GM21717 (cell line): Measurements from ENCODE around the gene DENND1A.

Source experiments
- ATAC-seq: cut with Tn5 transposase; IDR thresholded peaks from one replicate; pipeline ENCODE4 v1.9.1; 2021; ENCODE audit warnings: mild to moderate bottlenecking, moderate library complexity; ENCODE audit not compliant: unreplicated experiment

The DENND1A gene

DNA sequence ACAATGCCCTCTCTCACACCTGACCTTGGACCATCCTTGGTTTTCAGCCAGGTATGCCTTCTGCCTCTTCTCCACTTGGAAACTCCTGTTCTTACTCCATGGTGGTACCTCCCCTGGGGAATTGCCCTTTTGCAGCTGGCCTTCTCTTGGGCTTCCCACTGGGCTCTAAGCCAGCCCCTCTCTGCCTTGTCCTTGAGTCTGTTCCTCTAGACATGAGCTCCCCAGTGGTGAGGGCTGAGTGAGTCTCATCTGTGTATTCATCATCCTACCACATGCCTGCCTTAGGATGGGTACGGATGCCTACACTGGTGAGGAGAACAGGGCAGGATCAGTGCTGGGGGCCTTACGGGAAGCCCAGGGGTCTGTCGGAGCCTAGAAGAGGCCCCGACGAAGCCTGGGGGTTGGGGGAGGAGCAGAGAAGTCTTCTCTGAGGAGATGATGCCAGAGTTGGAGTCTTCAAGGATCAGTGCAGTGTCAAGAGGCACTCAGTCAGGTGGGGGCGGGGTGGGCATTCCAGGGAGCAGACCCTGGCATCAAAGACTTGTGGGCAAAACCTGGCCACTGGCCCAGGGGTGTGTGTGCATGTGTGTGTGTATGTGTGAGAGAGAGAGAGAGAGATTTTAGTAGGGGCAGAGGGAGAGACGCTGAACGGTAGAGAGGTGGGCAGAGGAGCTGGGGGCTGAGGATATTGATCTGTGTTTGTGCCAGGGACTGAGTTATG lies 579.2 kb downstream of the DENND1A start:
- ATAC-seq: no peak

DNA sequence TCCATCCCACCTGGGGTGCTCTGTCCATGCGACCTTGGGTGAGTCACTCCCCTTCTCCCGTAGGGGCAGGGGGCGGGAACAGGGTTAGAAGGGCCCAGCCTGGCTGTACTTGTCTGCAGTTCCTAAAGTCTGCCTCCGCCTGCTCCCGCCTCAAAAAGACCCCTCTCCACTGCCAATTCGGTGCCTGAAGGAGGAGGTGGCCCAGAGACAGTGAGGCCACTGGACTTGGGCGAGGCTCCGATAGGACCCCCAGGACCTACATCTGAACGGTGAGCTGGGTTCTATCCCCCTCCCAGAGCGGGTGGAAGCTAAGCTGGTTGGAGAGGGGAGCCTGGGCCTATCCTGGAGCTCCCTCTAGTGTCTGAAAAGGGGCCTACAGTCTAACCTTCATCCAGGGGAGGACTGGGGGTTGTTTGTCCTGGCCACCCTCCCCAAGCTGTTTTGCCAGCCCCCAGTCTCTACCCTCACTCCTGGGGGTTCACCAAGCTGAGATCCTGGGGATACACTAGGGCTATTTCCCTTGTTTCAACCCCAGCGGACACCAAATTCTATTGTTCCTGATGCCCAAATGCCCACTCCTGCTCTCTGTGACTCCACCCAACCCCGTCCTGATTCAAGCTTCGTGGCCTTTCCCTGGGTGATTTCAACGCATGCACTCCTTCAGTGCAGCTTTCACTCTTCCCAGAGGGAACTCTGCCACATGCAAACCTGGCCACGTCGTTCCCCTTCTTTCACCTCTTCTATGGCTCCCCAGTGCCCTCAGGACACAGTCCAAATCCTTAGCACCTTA lies 580.0 kb downstream of the DENND1A start:
- ATAC-seq: peak; percentile 46

DNA sequence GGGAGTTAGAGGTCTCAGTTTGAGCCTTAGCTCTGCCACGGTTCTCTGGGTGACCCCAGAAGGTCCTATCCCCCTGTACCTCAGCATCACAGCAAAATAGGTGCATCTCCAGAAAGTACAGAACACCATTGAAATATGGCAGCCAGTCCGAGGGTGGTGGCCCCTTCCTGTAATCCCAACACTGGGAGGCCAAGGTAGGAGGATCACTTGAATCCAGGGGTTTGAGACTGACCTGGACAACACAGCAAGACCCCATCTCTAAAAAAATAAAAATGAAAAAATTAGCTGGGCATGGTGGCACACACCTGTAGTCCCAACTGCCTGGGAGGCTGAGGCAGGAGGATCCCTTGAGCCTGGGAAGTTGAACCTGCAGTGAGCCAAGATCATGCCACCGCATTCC lies 580.9 kb downstream of the DENND1A start:
- no peak for ATAC-seq

DNA sequence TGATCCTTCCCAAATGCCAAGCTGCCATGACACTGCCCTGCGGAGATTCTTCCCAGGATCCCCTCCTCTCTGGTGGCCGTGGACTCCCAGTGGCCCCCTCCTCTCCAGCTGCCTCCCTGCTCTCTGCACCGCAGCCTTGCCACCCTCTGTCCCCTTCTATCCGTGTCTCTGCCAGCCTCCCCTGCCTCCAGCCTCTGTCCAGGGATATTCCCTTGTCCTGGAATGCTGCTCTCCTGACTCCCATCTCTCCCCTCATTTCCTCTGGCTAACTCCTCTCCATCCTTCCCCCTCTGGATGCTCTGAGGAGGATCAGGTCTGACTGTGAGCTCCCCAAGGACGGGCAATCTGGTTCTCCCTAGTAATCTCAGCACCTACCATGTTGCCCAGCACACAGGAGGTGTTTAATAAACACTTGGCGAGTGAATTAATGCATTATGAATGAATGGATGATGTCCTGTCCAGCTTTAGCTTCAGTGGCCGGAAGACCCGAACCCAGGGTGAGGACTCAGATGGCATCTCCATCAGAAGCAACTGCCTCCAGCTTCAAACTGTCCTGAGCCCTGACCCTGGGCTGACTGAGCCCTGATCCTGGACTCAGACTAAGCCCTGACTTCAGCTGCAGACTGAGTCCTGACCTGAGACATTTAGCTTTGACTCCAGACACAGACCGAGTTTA lies 581.5 kb downstream of the DENND1A start:
- no peak for ATAC-seq

DNA sequence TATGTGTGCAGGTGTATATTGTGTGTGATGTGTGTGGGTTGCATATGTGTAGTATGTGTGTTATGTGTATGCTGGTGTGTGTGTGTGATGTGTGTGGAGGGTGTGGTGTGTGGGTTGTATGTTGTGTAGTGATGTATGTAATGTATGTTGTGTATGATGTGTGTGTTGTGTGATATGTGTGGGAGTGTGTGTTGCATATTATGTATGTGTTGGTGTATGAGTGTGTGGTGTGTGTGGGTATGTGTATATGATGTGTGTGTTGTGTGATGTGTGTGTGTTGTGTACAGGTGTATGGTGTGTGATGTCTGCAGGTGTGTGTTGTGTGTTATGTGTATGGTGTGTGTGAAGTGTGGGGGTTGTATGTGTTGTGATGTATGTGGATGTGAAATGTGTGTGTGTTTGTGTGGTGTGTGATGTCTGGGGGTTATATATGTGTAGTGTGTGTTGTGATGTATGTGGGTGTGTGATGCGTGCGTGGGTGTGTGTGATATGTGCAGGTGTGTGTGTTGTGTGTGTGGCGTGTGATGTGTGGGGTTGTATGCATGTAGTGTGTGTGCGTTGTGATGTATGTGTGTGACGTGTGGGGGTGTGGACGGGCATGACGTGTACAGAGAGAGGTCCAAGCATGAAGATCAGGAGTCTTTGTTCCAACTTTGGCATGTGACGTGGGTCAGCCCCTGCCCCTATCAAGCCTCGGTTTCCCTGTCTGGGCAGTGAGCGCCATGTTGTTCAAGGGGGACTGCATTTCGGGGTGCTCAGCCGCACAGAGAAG lies 582.5 kb downstream of the DENND1A start:
- no peak for ATAC-seq

DNA sequence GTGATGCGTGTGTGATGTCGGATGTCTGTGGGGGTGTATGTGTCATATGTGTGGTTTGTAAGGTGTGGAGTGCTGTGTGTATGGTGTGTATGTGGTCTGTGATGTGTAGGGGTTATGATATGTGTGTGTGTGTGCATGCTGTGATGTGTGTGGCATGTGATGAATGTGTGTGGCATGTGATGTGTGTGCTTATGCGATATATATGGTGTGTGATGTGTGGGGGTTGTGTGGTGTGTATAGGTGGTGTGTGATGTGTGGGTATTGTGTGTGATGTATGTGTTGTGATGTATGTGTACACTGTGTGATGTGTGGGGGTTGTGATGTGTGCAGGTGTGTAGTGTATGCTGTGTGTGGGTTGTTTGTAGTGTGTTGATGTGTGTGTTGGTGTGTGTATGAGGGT lies 583.1 kb downstream of the DENND1A start:
- no peak for ATAC-seq

DNA sequence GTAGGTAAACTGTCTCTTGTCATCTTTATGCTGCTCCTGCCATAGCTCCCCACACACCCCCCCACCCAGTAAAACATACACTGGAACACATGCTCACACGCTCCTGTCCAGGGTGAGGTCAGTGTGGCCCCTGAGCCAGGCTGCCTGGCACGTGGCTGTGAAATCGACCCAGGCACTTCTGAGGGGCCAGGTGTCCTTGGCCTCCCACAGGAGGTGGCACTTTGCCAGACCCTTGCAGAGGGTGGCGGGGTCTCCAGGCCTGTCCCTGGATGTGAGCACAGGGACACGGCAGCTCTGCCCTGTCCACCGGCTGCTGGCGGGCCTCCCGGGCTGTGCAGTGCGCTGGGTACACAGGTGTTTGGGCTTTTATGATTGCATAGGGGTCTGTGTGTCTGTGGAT lies 583.9 kb downstream of the DENND1A start:
- no peak for ATAC-seq

DNA sequence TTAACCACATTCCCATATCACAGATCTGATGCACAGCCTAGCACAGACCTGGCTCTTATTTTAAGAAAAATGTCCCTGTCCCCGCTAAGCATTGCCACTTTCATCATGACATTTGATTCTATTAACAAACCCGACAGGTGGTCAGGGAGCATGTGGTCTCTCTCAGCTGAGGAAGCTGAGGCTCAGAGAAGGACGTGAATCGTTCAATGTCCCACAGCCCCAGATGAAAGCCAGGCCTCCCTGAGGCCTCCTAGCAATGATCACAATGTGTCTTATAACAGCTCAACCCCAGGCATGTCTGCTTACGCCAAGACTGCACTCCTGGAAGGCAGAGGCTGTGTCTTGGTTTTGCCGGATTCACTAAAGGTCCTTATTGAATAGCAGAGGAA lies 584.4 kb downstream of the DENND1A start:
- ATAC-seq: no peak

DNA sequence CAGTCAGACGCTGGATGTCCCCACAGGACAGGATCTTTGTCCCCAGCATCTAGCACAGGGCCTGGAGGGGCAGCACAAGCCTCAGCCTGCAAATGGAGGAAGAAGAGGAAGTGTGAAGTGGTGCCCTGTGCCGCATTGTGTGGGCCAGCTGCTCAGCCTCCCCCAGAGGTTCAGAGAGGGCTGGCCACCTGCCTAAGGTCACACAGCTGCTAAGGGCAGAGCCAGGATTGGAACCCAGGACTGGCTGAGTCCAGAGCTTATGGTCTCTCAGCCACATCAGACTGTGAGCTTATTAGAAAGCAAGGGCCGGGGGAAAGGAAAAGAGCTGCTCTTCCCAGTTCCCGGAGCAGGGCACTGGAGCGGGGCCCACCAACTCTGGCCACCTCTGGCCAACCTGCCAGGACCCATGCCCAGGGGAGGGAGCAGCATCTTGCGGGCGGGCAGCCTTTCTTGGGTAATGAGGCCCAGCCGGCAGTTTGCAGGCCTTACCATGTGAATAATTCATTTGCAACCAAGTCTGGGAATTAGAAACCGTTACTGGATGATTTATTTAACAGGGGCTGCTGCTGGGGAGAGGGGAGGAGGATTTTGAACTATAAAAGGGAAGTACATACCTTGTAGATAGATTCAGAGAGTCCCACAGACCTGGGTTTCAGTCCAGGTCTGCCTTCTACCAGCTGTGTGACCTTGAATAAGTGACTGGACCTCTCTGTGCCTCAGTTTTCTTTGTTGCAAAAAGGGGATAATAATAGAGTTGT lies 585.6 kb downstream of the DENND1A start:
- no peak for ATAC-seq

DNA sequence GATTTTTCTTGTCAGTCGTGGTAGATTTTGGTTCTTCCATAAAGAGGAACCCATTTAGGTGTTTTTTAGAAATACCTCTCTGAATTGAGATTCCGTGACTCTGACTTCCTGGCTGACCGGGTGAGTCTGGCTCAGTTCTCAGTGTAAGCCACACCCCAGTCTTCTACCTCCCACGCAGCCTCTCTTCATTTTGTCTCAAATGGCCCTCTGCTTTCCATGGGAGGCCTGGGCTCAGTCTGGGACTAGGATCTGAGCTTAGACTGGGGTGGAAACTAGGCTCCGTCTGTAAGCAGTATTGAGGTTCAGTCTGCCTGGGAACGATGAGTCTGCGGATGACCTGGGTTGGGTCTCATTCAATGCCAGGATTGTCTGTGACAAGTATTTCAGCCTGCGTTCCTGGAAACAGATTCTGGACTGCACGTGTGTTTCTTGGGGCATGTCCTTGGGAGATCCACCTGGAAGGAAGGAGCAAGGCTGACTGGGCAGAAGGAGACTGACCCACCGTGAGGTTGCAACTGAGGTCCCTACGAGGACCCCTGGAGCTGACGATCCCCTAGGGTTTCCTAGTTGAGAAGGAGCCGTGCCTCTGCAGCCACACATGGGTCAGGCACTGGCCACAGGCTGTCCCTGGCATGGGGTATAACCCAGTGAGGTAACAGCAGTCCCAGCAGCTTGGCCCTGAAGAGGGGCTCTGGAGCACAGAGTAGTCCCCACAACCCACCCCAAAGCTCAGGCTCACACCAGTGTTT lies 586.3 kb downstream of the DENND1A start:
- peak; percentile 25 for ATAC-seq

DNA sequence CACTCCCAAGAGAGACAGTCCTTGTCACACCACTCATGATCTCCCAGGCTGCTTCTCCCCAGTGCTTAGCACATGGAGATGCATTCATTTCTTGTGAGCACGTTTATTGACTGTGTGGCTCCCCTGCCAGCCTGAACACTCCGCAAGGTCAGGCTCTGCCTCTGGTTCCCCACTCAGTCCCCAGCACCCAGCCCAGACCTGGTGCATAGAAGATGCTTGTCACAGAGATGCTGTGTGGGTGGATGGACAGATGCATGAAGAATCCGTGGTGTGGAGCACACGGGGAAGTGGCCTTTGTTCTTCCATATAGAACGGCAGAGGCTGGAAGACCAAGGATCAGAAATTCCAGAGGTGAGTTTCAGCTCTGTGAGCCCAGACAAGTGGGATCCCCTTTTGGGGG lies 587.7 kb downstream of the DENND1A start:
- ATAC-seq: no peak

DNA sequence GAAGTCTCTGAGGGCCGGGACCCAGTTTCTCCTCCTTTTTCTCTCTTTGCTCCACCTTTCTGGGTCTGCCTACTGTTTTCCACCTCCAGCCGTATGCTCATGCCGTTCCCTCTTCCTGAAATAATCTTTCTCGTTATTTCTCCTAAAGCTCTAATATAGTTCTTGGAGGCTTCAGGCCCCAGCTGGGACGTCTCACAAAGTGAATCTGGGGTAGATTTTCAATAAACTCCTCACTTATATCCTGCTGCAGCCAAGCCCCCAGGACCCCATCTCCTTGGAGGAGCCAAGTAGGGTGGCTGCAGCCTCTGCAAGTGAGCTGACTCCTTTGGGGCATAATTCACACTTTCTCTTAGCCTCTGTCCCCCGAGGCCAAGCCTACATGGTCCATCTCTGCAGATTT lies 588.1 kb downstream of the DENND1A start:
- ATAC-seq: no peak

DNA sequence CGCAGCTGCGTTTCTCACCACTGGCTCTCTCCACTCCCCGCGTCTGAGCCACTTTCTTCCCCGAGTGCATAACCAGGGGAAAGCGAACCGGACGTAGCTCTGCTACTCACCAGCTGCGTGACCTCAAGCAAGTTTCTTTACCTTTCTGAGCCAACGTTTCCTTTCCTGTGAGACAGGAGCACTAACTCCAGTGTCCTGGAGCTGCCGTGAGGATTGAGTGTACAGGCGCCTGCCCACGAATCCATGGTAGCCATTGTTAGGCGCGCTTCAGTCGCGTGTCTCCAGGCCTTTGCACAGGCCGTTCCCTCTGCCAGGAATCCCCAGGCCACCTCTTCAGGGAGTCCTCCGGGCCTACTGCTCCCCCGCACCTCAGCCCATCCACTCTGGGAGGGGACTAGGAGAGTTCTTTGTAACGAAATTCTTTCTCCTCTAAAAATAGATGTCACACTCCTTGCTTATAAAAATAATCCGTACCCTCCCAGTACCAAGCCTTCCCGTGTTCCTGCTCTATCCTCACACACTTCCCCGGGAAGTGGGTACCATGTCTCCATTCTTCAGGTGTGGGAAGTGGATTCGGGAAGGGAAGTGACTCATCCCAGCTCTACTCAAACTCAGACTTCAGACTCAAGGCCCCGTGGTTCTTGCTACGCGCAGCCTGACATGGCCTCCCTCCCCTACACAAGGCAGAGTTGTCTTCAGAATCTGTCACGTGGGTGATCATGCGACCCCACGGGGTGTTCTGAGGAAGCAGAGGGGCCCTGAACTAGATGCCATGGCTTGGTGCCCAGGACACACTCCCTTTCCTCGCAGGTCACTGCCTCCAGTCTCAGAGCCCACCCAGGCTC lies 590.0 kb downstream of the DENND1A start:
- peak; percentile 51 for ATAC-seq

DNA sequence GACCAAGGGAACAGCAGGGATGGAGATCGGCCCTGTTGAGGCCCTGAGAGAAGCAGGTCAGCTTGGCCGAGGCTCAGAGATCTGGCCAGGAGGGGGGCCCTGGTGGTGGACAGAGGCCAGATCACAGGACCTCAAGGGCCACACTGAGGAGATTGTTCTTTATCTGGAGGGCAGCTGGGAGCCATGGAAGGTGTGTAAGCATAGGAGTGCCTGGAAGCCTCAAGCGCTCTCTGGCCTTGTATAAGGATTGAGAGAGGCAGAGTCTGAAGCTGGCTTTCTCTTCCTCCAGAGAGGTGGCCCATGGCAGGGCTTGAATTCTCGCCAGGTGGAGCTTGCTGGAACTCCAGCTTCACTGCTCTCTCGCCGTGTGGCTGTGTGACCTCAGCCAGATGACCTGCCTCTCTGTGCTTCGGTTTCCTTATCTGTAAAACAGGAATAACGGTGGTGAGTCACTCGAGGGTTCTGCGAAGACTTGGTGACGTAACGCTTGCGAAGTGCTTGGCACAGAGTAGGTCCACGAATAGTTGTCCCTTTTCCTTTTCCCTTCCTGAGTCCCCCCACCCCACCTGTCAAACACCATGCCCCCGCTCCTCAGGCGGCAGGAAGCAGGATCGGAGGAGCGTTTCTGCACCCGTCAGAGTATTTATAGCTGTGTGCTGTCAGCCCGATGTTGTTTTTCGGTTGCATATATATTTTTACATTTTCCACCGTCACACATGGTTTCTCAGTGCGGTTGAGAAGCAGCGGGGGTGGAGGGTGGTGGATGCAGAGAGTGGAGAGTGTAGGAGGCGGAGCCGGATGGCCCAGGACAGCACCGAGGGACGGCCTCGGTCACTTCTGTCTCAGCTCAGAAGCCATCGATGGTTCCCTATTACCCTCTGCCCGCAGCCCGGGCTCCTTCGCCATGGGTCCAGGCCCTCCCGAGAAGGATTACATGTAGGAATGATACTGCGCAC lies 590.9 kb downstream of the DENND1A start:
- peak; percentile 62 for ATAC-seq

DNA sequence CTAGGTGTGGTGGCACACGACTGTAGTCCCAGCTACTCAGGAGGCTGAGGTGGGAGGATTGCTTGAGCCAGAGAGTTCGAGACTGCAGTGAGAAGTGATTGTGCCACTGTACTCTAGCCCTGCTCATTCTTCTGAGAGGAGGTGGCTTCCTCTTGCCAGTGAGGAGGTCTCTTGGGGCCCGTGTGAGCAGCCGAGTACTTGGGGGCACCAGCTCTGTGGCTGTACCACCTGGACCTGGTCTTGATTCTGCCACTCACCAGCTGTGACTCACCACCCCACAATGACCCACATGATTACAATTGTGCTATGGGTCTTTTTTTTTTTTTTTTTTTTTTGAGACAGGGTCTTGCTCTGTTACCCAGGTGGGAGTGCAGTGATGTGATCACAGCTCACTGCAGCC lies 592.0 kb downstream of the DENND1A start:
- ATAC-seq: no peak

DNA sequence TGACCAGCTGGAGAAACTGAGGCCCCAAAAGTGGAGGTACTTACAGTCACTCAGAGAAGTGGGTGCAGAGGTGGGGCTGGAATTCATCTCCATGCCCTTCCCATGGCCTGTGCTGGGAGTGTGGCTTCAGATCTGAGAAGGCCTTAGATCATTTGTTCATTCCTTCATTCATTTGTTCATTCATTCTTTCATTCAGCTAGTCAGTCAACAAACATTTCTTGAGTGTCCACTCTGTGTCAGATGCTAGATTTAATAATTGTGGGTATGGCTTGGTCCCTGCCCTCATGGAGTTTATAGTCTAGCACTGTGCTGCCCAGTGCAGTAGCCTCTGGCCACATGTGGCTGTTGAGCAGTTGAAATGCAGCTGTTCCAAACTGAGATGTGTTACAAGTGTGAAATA lies 593.0 kb downstream of the DENND1A start:
- no peak for ATAC-seq

DNA sequence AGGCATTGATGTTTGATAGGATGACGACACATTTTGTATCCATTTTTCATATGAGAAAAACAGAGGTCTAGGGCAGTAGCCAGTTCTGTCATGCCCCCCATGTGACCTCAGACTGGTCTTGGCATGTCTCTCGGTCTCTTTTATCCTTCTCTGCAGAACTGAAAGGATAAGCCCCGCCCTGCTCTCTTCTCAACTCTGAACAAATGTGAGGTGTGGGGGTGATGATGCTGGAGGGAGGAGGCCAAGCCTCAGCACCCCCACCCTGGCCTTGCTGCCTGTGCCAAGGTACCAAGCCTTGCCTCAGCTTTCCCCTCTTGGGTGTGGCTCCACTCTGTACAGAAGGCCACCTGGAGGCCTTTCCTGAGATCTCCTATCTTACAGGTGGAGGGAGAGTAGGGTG lies 593.5 kb downstream of the DENND1A start:
- ATAC-seq: no peak

DNA sequence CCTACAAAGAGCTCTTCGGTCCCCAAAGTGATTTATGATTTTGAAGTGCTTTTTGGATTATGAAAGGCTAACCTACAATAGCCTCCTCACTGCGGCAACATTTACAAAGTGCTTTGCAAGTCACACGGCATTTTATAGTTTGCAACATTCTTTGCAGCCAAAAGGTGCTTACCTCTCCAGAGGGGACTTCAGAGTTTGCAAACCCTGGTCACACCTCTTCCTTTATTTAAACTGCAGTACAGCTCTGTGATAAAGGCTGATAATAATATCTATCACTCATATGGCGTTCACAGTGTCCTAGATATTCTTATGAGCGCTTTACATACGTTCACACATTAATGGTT lies 594.0 kb downstream of the DENND1A start:
- ATAC-seq: no peak
